Measurements from ENCODE around the gene PEMT. TPM values are rescaled to one million over a fixed set of nuclear protein-coding genes. Genes with fewer than 3 reads are reported as not detected.

Gene PEMT
- total RNA-seq, 2 experiments from 2014 or later, result 11.4 to 12.0 TPM

GRCh38 chr17:17598003-17598402, 6.5 kb upstream of the PEMT start:
- Histone ChIP-seq H3K36me3 (ENCODE audit: insufficient read depth, low read length) (no peaks in the 10 kb centered on the region), H3K9me3 (ENCODE audit: control insufficient read depth in 1 of 2, insufficient read depth in 1 of 2, low read length in 2 of 2) (no peaks in the 10 kb centered on the region), H3K4me1 (ENCODE audit: insufficient read depth, low read length) (peaks cover 4% of the 10 kb centered on the region), H3K27me3 (ENCODE audit: control insufficient read depth in 1 of 2, insufficient read depth in 2 of 2, low read length in 2 of 2) (no peaks in the 10 kb centered on the region), H3K27ac (ENCODE audit: low read depth in 1 of 2, low read length in 2 of 2) (no peak overlapping the region), H3K4me3 (ENCODE audit: low read length) (no peak overlapping the region)
- intact Hi-C loops (cut with DNase I, micrococcal nuclease), result no loop called here
- H3K27ac Mint-ChIP-seq, result no peak overlapping the region
- ATAC-seq (ENCODE audit: poor library complexity), result no peak
- DNase-seq, result no peak
- no peaks in the 10 kb centered on the region for H3K9me3 Mint-ChIP-seq
- no peak for TF ChIP-seq CTCF (IDR thresholded peaks at IDR 0.05)
- no peaks in the 10 kb centered on the region for H3K27me3 Mint-ChIP-seq
- H3K36me3 Mint-ChIP-seq (ENCODE audit: low read depth), result no peaks in the 10 kb centered on the region
- ChIA-PET POLR2A (no interaction called here), CTCF (no interaction called here)
- no peaks in the 10 kb centered on the region for H3K4me1 Mint-ChIP-seq (ENCODE audit: low read depth)
- no peak overlapping the region for H3K4me3 Mint-ChIP-seq

GRCh38 chr17:17595755-17596154, 4.2 kb upstream of the PEMT start:
- H3K9me3 ChIP-seq (ENCODE audit: control insufficient read depth in 1 of 2, insufficient read depth in 1 of 2, low read length in 2 of 2), result no peaks in the 10 kb centered on the region
- H3K27ac Mint-ChIP-seq, result no peak overlapping the region

GRCh38 chr17:17593222-17593620, 1.7 kb upstream of the PEMT start:
- Histone ChIP-seq H3K36me3 (ENCODE audit: insufficient read depth, low read length) (no peaks in the 10 kb centered on the region), H3K4me3 (ENCODE audit: low read length) (no peak overlapping the region), H3K4me1 (ENCODE audit: insufficient read depth, low read length) (peaks cover 25% of the 10 kb centered on the region), H3K9me3 (ENCODE audit: control insufficient read depth in 1 of 2, insufficient read depth in 1 of 2, low read length in 2 of 2) (no peaks in the 10 kb centered on the region), H3K27ac (ENCODE audit: low read depth in 1 of 2, low read length in 2 of 2) (no peak overlapping the region), H3K27me3 (ENCODE audit: control insufficient read depth in 1 of 2, insufficient read depth in 2 of 2, low read length in 2 of 2) (no peaks in the 10 kb centered on the region)
- H3K27ac Mint-ChIP-seq, result peak overlapping the region; percentile 92
- H3K9me3 Mint-ChIP-seq, result no peaks in the 10 kb centered on the region
- DNase-seq (no peak), ATAC-seq (ENCODE audit: poor library complexity) (no peak)
- CTCF ChIA-PET, result no interaction called here
- H3K27me3 Mint-ChIP-seq, result no peaks in the 10 kb centered on the region
- peaks cover 18% of the 10 kb centered on the region for H3K4me1 Mint-ChIP-seq (ENCODE audit: low read depth)
- peaks cover 4% of the 10 kb centered on the region for H3K36me3 Mint-ChIP-seq (ENCODE audit: low read depth)
- no peak for TF ChIP-seq CTCF (IDR thresholded peaks at IDR 0.05)
- peak overlapping the region; percentile 89 for H3K4me3 Mint-ChIP-seq
- intact Hi-C loops (cut with DNase I, micrococcal nuclease), result loop anchor here in 1 of 2 experiments (2.0 to 5.0 kb wide), 8 partner anchors 116 to 936 kb away; partner anchors contain the start of genes ALKBH5, COPS3, DRG2 and MED9
- POLR2A ChIA-PET, result no interaction called here

More at GRCh38 chr17:17595755-17596154, 4.2 kb upstream of the PEMT start:
- ATAC-seq (ENCODE audit: poor library complexity) (no peak), DNase-seq (no peak)
- H3K27ac ChIP-seq (ENCODE audit: low read depth in 1 of 2, low read length in 2 of 2), result no peak overlapping the region
- intact Hi-C loops (cut with DNase I, micrococcal nuclease), result no loop called here
- H3K36me3 ChIP-seq (ENCODE audit: insufficient read depth, low read length), result no peaks in the 10 kb centered on the region
- H3K36me3 Mint-ChIP-seq (ENCODE audit: low read depth), result peaks cover 4% of the 10 kb centered on the region
- H3K27me3 Mint-ChIP-seq, result no peaks in the 10 kb centered on the region
- CTCF ChIA-PET, result no interaction called here
- no peak for TF ChIP-seq CTCF (IDR thresholded peaks at IDR 0.05)
- POLR2A ChIA-PET, result no interaction called here
- no peaks in the 10 kb centered on the region for H3K9me3 Mint-ChIP-seq
- H3K4me3 Mint-ChIP-seq, result no peak overlapping the region
- no peak overlapping the region for H3K4me3 ChIP-seq (ENCODE audit: low read length)
- H3K4me1 ChIP-seq (ENCODE audit: insufficient read depth, low read length), result peaks cover 19% of the 10 kb centered on the region
- no peaks in the 10 kb centered on the region for H3K27me3 ChIP-seq (ENCODE audit: control insufficient read depth in 1 of 2, insufficient read depth in 2 of 2, low read length in 2 of 2)
- H3K4me1 Mint-ChIP-seq (ENCODE audit: low read depth), result peaks cover 12% of the 10 kb centered on the region

Data from CD4-positive, alpha-beta T cell (primary cell).